ENCODE data around the gene PDZD4.

DNA sequence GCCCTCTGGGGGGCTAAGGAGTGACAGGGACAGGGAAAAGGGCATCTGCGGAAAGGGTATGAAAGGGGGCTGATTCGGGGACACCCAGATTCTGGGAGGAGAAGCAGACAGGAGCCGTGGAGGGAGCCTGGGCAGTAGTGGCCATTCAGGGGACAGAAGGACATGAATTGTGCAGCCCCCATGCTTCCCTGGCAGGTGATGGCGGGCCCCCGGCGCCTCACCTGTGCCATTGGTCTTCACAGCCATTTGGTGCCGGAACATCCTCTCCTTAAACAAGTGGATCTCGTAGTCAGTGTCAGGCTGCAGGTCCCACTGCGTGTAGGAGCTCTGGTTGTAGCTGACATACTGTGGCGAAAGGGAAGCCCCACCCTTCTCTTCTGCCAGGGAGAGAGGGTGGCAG is 33.8 kb upstream of the PDZD4 start:
- TF ChIP-seq, protein P1, sequence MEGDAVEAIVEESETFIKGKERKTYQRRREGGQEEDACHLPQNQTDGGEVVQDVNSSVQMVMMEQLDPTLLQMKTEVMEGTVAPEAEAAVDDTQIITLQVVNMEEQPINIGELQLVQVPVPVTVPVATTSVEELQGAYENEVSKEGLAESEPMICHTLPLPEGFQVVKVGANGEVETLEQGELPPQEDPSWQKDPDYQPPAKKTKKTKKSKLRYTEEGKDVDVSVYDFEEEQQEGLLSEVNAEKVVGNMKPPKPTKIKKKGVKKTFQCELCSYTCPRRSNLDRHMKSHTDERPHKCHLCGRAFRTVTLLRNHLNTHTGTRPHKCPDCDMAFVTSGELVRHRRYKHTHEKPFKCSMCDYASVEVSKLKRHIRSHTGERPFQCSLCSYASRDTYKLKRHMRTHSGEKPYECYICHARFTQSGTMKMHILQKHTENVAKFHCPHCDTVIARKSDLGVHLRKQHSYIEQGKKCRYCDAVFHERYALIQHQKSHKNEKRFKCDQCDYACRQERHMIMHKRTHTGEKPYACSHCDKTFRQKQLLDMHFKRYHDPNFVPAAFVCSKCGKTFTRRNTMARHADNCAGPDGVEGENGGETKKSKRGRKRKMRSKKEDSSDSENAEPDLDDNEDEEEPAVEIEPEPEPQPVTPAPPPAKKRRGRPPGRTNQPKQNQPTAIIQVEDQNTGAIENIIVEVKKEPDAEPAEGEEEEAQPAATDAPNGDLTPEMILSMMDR (IDR thresholded peaks at IDR 0.05; ENCODE audit: low read depth, low read length) = no peak
- TF ChIP-seq EZH2phosphoT487 (IDR thresholded peaks at IDR 0.05; ENCODE audit: low read depth) = no peak
